Neural cell (in vitro differentiated cells): Measurements from ENCODE around the gene DND1.

Source experiments
- CTCF ChIP-seq: fragments of 450-650 bp; IDR thresholded peaks from 2 replicates; pipeline ENCODE4 v1.5.1; 2014; ENCODE audit warnings: antibody characterized with exemption, mild to moderate bottlenecking, moderate library complexity; ENCODE audit not compliant: poor library complexity, severe bottlenecking
- EP300 ChIP-seq: fragments of 450-650 bp; conservative IDR thresholded peaks from 2 replicates; pipeline ENCODE4 v1.6.1; 2014; ENCODE audit warnings: antibody characterized with exemption, mild to moderate bottlenecking, moderate library complexity; ENCODE audit not compliant: poor library complexity, severe bottlenecking
- EZH2 ChIP-seq: fragments of 200-600, 300-800 bp; shearing (Covaris generic), sonication (generic); IDR thresholded peaks from 2 replicates; pipeline ENCODE4 v1.6.1; 2014; ENCODE audit warnings: antibody characterized with exemption, low read length, borderline replicate concordance, mild to moderate bottlenecking; ENCODE audit not compliant: insufficient read depth, poor library complexity, severe bottlenecking
- MXI1 ChIP-seq: fragments of 450-650 bp; conservative IDR thresholded peaks from 2 replicates; pipeline ENCODE4 v1.6.1; 2014; ENCODE audit warnings: antibody characterized with exemption, mild to moderate bottlenecking; ENCODE audit not compliant: poor library complexity, severe bottlenecking
- POLR2AphosphoS5 ChIP-seq: IDR thresholded peaks from 2 replicates; pipeline ENCODE4 v1.6.1; 2012
- RAD21 ChIP-seq: fragments of 450-650 bp; conservative IDR thresholded peaks from 2 replicates; pipeline ENCODE4 v1.6.1; 2014; ENCODE audit warnings: antibody characterized with exemption, mild to moderate bottlenecking, moderate library complexity
- REST ChIP-seq: IDR thresholded peaks from 2 replicates; pipeline ENCODE4 v1.6.1; 2012; ENCODE audit warnings: borderline replicate concordance
- SMC3 ChIP-seq: fragments of 450-650 bp; conservative IDR thresholded peaks from 2 replicates; pipeline ENCODE4 v1.6.1; 2014; ENCODE audit warnings: antibody characterized with exemption, mild to moderate bottlenecking, moderate library complexity; ENCODE audit not compliant: poor library complexity
- TAF1 ChIP-seq: IDR thresholded peaks from 2 replicates; pipeline ENCODE4 v1.6.1; 2012; ENCODE audit warnings: low read depth

- no peak for TF ChIP-seq POLR2AphosphoS5
- TF ChIP-seq RAD21 = no peak
- no peak for TF ChIP-seq EP300
- TF ChIP-seq CTCF = no peak
- TF ChIP-seq REST = no peak
- no peak for TF ChIP-seq EZH2
- TF ChIP-seq SMC3 = no peak
- no peak for TF ChIP-seq TAF1
- TF ChIP-seq MXI1 = no peak
Measured at GRCh38 chr5:140632366-140633020, 40.9 kb downstream of the DND1 start.
